Stimulated activated CD8-positive, alpha-beta memory T cell treated with anti-CD3 and anti-CD28 coated beads, Interleukin-12 subunit alpha, Interleukin-12 subunit beta, amount 100 ng/mL, for 24 hours (primary cell): ENCODE results near the gene LRCH1.

Experiments used
- DNase-seq: peaks from one replicate; pipeline ENCODE4 v3.0.0-alpha.2; 2020; ENCODE audit errors: extremely low read depth

Gene LRCH1

DNA sequence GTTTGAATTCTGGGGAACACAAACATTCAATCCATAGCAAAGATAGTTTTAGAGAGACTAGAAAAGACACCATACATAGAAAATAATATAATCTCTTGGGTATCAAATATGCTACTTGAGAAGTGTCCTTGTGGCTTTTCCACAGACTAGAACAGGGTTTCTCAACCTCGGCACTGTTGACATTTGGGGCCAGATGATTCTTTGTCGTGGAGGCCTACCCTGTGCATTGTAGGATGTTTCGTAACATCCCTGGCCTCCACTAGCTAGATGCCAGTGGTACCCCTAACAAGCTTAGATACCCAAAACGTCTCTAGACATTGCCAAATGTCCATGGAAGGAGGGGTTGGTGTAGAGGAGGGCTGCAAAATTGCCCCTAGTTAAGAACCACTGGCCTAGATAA lies 246.2 kb downstream of the LRCH1 start:
- DNase-seq = no peak

DNA sequence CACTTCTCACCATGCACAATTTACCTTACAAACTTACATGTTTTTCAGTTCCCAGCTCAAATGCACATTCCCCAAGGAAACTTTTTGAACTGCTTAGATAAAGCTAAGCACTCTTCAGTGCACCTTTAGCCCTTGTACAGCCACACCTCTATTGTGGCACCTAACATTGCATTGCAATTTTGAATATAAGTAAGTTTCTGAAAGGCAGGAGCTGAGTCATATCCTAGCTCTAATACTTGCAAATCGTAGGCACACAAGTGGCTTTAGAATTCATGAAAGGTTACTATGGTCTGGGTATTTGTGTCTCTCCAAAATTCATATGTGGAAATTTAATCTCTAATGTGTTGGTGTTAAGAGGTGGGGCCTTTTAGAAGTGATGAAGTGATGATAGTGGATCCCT lies 248.9 kb downstream of the LRCH1 start:
- no peak for DNase-seq
